Hepatocyte (in vitro differentiated cells): ENCODE results near the gene SERPINA5.

Experiments
- CTCF ChIP-seq: fragments of 200-600 bp; sonication (generic); IDR thresholded peaks from 2 replicates; pipeline ENCODE4 v1.5.1; 2016; ENCODE audit warnings: antibody characterized with exemption, mild to moderate bottlenecking; ENCODE audit not compliant: poor library complexity
- EZH2 ChIP-seq: fragments of 200-600 bp; sonication (generic); IDR thresholded peaks from 2 replicates; pipeline ENCODE4 v1.6.1; 2016; ENCODE audit warnings: antibody characterized with exemption, mild to moderate bottlenecking, borderline replicate concordance
- EZH2phosphoT487 ChIP-seq: fragments of 200-600 bp; sonication (generic); IDR thresholded peaks from one replicate; pipeline ENCODE4 v1.6.1; 2018; ENCODE audit warnings: antibody characterized with exemption, mild to moderate bottlenecking, low read depth, moderate library complexity; ENCODE audit not compliant: unreplicated experiment, severe bottlenecking

- no peak for TF ChIP-seq CTCF
- no peak for TF ChIP-seq EZH2
- no peak for TF ChIP-seq EZH2phosphoT487
These were observed 1.6 kb downstream of the SERPINA5 start for GRCh38 chr14:94582851-94583250.
